ENCODE measurements around the gene SH3GL3.

Gene SH3GL3

GRCh38 chr15:83631534-83631933 lies 184.4 kb downstream of the SH3GL3 start:
- DNase-seq = no peak

DNA sequence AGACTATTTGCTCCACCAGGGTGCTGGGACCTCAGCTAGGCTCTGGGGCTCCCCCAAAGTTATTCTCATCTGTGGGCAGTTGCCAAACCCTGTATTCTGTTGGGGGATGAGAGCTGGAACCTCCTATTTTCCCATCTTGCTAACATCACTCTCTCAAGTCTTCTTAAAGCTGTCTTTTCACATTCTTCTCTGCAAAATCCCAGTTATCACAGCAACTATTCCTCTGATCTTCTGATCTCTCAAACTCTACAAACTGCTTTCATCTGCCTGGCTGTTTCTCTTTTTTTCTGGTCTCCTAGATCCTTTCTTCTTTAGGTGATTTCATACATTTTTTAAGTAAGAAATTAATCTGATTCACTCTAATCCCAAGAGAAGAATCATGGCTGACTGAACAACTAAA lies 196.1 kb downstream of the SH3GL3 start:
- no peak for DNase-seq

DNA sequence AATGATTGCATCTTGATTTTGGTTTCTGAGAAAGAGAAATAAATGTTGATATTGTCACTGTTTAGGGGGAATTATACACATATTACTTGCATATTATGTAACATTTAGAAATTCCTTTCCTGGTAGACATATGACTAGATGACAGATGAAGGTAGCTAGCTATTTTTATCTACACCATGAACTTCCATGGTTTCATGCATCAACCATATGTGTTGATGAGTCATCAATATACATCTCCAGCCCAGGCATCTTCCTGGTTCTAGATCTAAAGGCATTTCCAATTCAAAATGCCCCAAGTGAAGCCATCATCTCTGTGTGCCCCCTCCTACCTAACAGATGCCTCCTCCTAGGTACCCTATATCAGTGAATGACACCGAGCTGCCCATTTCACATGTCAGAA lies 197.3 kb downstream of the SH3GL3 start:
- no peak for DNase-seq

- no peak for DNase-seq
These were observed 203.7 kb downstream of the SH3GL3 start for GRCh38 chr15:83650831-83651230.

DNA sequence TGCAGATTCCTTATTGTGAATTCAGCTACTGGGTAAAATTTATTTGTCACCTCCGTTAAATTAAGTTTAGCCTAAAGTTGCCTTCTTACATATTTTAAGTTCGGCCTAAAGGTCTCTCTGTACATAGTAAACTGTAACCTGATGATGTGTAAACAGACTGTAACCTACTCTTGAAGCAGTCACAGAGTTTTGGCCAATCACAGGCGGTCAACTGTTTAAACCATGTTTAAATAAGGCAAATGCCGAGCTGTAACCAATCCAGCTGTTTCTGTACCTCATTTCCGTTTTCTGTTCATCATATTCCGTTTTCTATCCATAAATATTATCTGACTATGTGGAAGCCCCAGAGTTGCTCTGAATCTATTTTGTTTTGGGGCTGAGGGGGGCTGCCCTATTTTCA lies 204.4 kb downstream of the SH3GL3 start:
- DNase-seq = no peak

- DNase-seq = no peak
These were observed 205.6 kb downstream of the SH3GL3 start for GRCh38 chr15:83652626-83653204.

DNA sequence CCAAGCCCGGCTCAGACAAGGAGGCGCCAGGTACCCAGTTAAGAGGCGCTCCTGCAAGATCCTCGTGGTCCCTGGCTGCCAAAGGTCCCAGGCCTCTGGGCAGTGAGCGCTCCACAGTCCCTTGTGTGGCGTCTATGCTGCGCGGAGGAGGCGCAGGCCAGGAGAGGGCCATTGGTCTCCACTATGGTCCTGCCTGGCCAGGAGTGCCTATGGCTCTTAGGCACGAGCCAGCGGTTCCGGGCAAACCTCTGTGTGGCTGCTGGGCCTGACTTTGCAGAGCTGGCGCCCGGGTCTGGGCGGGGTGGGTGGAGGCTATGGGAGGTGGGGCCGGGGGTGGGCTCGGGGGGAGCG lies 206.1 kb downstream of the SH3GL3 start:
- DNase-seq = no peak

DNA sequence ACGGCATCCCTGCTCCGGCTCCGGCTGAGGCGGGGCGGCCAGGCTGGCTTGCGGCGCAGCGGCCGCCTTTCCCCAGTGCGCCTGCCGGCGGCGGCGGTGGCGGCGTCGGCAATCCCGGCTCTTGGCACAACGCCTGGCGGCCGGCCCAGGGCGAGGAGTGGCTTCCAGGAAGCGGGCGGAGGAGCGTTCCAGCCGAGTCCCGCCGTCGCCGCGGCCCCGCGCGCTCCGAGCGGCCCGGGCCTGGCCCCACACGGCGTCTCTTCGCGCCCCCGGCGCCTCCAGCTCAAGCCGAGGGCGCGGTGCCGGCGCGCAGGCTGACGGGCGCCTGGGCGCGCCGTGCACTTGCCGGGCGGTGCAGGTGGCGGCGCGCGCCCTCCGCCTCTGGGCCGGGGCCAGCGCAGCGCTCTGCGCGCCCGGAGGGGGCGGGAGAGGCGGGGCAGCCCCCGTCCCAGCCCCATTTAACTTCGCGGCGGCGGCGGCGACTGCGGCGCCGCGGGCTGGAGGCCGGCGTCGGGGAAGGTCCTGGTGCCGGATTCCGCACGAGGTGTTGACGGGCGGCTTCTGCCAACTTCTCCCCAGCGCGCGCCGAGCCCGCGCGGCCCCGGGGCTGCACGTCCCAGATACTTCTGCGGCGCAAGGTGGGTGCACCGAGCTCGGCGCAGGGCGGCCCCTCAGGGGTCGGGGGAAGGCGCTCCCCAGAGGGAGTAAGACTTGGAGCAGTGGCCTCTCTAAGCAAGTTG lies 206.7 kb downstream of the SH3GL3 start, which contains the start of gene ADAMTSL3:
Gene ADAMTSL3 (plus strand): TSS at position 485 of the 740 bp plus-strand sequence. CDS start 1,639 bp downstream, outside the sequence.
- no peak for DNase-seq

DNA sequence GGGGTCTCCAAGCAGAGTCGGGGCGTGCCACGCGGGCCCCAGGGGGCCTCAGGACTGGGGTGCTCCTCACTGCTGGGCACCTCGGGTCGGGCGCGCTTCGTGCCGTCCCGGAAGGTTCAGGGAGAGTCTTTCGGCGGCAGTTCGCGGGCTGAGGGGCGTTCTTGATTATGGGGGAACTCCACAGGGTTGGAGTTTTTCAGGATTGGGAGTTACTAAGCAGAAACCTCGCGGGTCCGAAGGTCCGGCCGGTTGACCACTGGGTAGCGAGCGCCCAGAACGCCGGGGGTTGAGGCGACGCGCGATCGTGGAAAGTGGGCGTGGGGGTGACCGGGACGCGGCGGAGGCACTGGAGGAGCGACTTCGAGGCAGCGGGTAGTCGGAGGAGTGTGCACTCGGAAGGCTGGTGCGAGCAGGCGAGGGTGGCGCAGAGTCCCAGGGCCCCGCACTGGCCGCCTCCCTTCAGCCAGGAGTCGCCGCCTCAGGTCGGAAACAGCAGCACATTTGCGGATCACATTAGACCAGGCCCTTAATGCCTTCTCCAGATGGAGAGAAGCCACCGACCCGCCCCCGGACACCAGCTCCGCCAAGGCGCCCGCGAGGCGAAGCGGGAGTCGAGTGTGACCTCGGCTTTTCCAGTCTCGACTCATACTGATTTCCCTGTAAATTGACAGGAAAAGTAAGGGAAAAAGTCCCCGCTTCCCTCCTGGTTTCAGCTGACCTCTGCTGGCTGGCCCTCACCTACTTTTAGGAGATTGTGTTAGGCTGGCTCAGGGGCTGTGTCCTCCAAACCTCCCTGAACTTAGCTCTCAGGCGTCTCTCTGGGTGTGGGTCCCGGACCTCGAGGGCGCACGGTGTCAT lies 207.5 kb downstream of the SH3GL3 start:
- no peak for DNase-seq

- DNase-seq = no peak
These were observed 208.1 kb downstream of the SH3GL3 start for GRCh38 chr15:83655237-83655616.

GRCh38 chr15:83656192-83656591 lies 209.1 kb downstream of the SH3GL3 start:
- DNase-seq = no peak

DNA sequence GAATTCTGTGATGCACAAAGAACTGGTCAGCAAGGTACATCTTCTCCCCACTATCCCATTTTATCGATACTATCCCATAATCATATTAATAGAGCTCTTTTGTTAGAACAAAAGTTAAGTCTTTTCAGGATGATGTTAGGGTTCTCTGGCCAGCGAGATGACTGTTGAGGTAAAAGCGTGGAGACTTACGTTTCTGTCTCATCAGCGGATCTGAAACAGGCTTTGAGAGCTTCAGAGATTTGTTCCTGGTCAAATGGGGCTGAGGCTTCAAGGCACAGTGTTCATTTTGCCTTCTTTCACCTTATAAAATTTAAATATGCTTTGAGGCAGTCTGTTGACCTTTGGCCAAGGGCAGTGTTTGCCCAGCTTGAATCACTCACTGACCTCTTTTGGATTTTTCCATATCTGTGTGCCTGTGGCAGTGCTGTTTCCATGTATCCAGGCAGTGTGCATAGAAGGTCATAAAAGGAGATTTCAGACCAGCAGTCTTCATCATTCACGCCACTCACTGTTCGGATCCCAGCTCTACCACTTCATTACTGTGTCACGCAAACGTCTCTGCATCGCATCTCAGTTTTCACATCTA lies 209.9 kb downstream of the SH3GL3 start:
- DNase-seq = no peak

DNA sequence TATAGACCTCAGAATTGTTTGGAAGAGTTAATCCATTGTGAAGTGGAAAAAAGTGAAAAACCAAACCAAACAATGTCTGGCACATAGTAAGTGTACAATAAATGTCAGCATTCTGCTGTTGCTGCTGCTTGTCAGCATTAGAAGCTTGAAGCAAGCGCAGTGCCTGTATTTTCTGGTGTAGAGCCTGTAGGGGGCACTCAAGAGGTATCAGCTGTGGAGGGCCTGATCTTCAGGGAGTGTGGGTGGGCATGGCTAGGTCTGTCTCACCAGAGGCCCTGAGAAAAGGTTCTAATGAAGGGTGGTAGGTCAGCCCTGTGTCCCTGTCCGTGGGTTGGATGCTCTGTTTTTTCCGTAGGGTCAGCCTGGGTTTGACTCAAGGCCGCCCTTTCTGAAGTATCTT lies 210.4 kb downstream of the SH3GL3 start:
- no peak for DNase-seq

GRCh38 chr15:83658430-83659416 lies 211.6 kb downstream of the SH3GL3 start:
- no peak for DNase-seq

GRCh38 chr15:83659417-83659812 lies 212.3 kb downstream of the SH3GL3 start:
- DNase-seq = no peak

DNA sequence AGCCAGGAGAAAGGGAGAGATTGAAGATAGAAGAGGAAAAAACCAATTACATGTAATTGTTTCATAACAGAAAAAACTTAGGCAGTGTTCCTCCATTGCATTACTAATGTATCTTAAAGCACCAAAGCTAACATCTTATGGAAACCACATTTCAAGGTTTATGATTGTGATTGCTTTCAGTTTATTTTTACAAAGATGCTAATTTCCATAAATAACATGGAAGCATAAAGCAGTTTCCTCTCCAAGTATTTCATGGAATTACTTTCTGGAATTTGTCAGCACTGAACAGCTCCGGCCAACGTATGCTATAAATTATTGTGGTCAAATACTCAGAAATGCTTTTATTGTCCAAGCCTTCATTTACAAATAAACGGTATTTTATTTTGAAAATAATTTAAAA lies 218.3 kb downstream of the SH3GL3 start:
- DNase-seq = no peak
